Suprapubic skin (tissue), 4 donors: Measurements from ENCODE around the gene GNAS-AS1. TPM values are rescaled to one million over a fixed set of nuclear protein-coding genes. Genes with fewer than 3 reads are reported as not detected.

Experiments
- DNase-seq, 2 donors: peaks; one replicate each; pipeline ENCODE4 v3.0.0-alpha.2; 2019; ENCODE audit warnings: low spot score in 2 of 2
- H3K27ac ChIP-seq: fragments of 200-600 bp; sonication (generic); one replicate; pipeline ENCODE4 v1.5.1; 2019
- H3K27me3 ChIP-seq: fragments of 200-600 bp; sonication (generic); one replicate; pipeline ENCODE4 v1.5.1; 2019
- H3K36me3 ChIP-seq: fragments of 200-600 bp; sonication (generic); one replicate; pipeline ENCODE4 v1.5.1; 2019
- H3K4me1 ChIP-seq: fragments of 200-600 bp; sonication (generic); one replicate; pipeline ENCODE4 v1.5.1; 2019
- H3K4me3 ChIP-seq: fragments of 200-600 bp; sonication (generic); one replicate; pipeline ENCODE4 v1.5.1; 2019; ENCODE audit warnings: mild to moderate bottlenecking
- H3K9me3 ChIP-seq: fragments of 200-600 bp; sonication (generic); one replicate; pipeline ENCODE4 v1.5.1; 2019
- CTCF ChIP-seq, 2 donors: fragments of 200-600 bp in 1 of 2; fragments of 450-650 bp in 1 of 2; sonication (generic) in 1 of 2; IDR thresholded peaks; one replicate each; pipeline ENCODE4 v1.5.1; 2016 to 2019; ENCODE audit warnings: antibody characterized with exemption in 2 of 2, mild to moderate bottlenecking in 1 of 2, moderate library complexity in 1 of 2
- EP300 ChIP-seq: sonication (generic); formaldehyde crosslinking; IDR thresholded peaks from one replicate; pipeline ENCODE4 v1.6.1; 2017; ENCODE audit warnings: antibody characterized with exemption
- POLR2A ChIP-seq, 2 donors: fragments of 450-650 bp; IDR thresholded peaks; one replicate each; pipeline ENCODE4 v1.6.1; 2017; ENCODE audit warnings: antibody characterized with exemption in 2 of 2, mild to moderate bottlenecking in 2 of 2, moderate library complexity in 2 of 2
- POLR2AphosphoS5 ChIP-seq, 3 donors: sonication (generic); formaldehyde crosslinking; IDR thresholded peaks; one replicate each; pipeline ENCODE4 v1.6.1; 2017; ENCODE audit warnings: antibody characterized with exemption in 3 of 3
- WGBS: methylation state at CpG from one replicate; pipeline ENCODE4 v1.1.5; 2018; 5-methylcytosine and 5-hydroxymethylcytosine counted together
- total RNA-seq, 4 donors: library from RNA; depleted of rRNA; stranded (reverse); fragments of >200 nt; gene quantifications; one replicate each; pipeline ENCODE4 v1.1.0, GENCODE V29; 2016

The GNAS-AS1 gene
- total RNA-seq, 4 donors from 2014 or later = not detected

- WGBS = no CpG with 5 or more reads among the region's 10 CpGs
- no peak for TF ChIP-seq POLR2A (IDR thresholded peaks at IDR 0.05)
- no peak for TF ChIP-seq EP300
- TF ChIP-seq POLR2AphosphoS5 (IDR thresholded peaks at IDR 0.05) = no peak
- no peak for TF ChIP-seq CTCF (IDR thresholded peaks at IDR 0.05)
- no peaks in the 10 kb centered on the region for H3K9me3 ChIP-seq
- H3K27me3 ChIP-seq = peaks cover 10% of the 10 kb centered on the region
- no peak overlapping the region for H3K4me3 ChIP-seq
- no peak overlapping the region for H3K27ac ChIP-seq
- H3K36me3 ChIP-seq = no peaks in the 10 kb centered on the region
- no peaks in the 10 kb centered on the region for H3K4me1 ChIP-seq
- no peak for DNase-seq
Observed at GRCh38 chr20:58816051-58816450, 34.7 kb downstream of the GNAS-AS1 start.

GRCh38 chr20:58815448-58815847 lies 35.3 kb downstream of the GNAS-AS1 start:
- no peak for DNase-seq
- H3K4me3 ChIP-seq = no peak overlapping the region
- WGBS = 56% methylated on average over 8 of the region's 11 CpGs
- no peaks in the 10 kb centered on the region for H3K9me3 ChIP-seq
- no peaks in the 10 kb centered on the region for H3K36me3 ChIP-seq
- H3K27ac ChIP-seq = no peak overlapping the region
- H3K27me3 ChIP-seq = peaks cover 16% of the 10 kb centered on the region
- H3K4me1 ChIP-seq = no peaks in the 10 kb centered on the region
- TF ChIP-seq POLR2AphosphoS5 (IDR thresholded peaks at IDR 0.05) (no peak), CTCF (IDR thresholded peaks at IDR 0.05) (no peak), EP300 (no peak), POLR2A (IDR thresholded peaks at IDR 0.05) (no peak)

GRCh38 chr20:58813369-58813768 lies 37.3 kb downstream of the GNAS-AS1 start:
- H3K9me3 ChIP-seq = no peaks in the 10 kb centered on the region
- DNase-seq = no peak
- H3K4me3 ChIP-seq = no peak overlapping the region
- H3K27me3 ChIP-seq = peaks cover 23% of the 10 kb centered on the region
- no peaks in the 10 kb centered on the region for H3K36me3 ChIP-seq
- H3K27ac ChIP-seq = no peak overlapping the region
- WGBS = 77% methylated on average over 8 of the region's 8 CpGs
- TF ChIP-seq CTCF (IDR thresholded peaks at IDR 0.05) = no peak
- TF ChIP-seq POLR2AphosphoS5 (IDR thresholded peaks at IDR 0.05) = no peak
- TF ChIP-seq POLR2A (IDR thresholded peaks at IDR 0.05) = no peak
- no peak for TF ChIP-seq EP300
- no peaks in the 10 kb centered on the region for H3K4me1 ChIP-seq

GRCh38 chr20:58811334-58811733 lies 39.4 kb downstream of the GNAS-AS1 start:
- H3K4me1 ChIP-seq = no peaks in the 10 kb centered on the region
- TF ChIP-seq CTCF (IDR thresholded peaks at IDR 0.05) (no peak), POLR2A (IDR thresholded peaks at IDR 0.05) (no peak), POLR2AphosphoS5 (IDR thresholded peaks at IDR 0.05) (no peak), EP300 (no peak)
- no peak overlapping the region for H3K27ac ChIP-seq
- H3K36me3 ChIP-seq = no peaks in the 10 kb centered on the region
- WGBS = 93% methylated on average over 13 of the region's 13 CpGs
- H3K27me3 ChIP-seq = peaks cover 19% of the 10 kb centered on the region
- no peak for DNase-seq
- H3K4me3 ChIP-seq = no peak overlapping the region
- no peaks in the 10 kb centered on the region for H3K9me3 ChIP-seq

GRCh38 chr20:58810879-58811250 lies 39.8 kb downstream of the GNAS-AS1 start:
- Histone ChIP-seq H3K9me3 (no peaks in the 10 kb centered on the region), H3K27me3 (peaks cover 20% of the 10 kb centered on the region), H3K4me3 (no peak overlapping the region), H3K4me1 (no peaks in the 10 kb centered on the region), H3K36me3 (no peaks in the 10 kb centered on the region), H3K27ac (no peak overlapping the region)
- 81% methylated on average over 10 of the region's 10 CpGs for WGBS
- TF ChIP-seq EP300 (no peak), CTCF (IDR thresholded peaks at IDR 0.05) (no peak), POLR2A (IDR thresholded peaks at IDR 0.05) (no peak), POLR2AphosphoS5 (IDR thresholded peaks at IDR 0.05) (no peak)
- no peak for DNase-seq
